ENCODE data around the gene FNTB.

DNA sequence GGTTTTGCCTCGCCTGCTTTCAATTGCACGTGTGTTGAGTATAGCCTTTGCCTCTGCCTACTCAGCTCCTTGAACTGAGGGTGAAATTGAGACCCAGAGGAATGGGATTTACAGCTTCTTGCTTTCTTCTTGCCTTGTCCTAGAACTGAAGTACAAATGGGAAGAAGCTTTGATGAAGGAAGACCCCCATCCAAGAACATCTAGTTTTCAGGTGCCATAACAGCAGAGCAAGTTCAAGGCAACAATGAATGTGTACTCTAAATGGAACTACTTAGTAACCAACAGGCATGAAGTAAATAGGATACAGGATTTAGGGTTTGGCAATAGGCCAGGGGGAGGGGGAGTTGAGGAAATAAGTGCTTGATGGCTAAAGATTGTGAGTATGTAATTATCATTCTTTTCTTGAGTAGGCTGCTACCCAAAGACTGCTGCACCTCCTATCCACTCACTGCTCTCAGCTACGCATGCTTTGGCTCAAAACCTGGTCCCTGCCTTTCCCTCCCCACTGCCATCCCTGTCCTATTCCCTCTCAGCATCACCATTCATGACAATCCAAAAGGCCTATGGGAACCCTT, 46.3 kb upstream of the FNTB start:
- TF ChIP-seq, protein P1, sequence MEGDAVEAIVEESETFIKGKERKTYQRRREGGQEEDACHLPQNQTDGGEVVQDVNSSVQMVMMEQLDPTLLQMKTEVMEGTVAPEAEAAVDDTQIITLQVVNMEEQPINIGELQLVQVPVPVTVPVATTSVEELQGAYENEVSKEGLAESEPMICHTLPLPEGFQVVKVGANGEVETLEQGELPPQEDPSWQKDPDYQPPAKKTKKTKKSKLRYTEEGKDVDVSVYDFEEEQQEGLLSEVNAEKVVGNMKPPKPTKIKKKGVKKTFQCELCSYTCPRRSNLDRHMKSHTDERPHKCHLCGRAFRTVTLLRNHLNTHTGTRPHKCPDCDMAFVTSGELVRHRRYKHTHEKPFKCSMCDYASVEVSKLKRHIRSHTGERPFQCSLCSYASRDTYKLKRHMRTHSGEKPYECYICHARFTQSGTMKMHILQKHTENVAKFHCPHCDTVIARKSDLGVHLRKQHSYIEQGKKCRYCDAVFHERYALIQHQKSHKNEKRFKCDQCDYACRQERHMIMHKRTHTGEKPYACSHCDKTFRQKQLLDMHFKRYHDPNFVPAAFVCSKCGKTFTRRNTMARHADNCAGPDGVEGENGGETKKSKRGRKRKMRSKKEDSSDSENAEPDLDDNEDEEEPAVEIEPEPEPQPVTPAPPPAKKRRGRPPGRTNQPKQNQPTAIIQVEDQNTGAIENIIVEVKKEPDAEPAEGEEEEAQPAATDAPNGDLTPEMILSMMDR (conservative IDR thresholded peaks at IDR 0.05 in 1 of 2, IDR thresholded peaks at IDR 0.05 in 1 of 2; ENCODE audit: extremely low read depth in 1 of 2, insufficient read depth in 1 of 2, low read depth in 1 of 2, low read length in 2 of 2): no peak
- no peak for TF ChIP-seq EZH2 (IDR thresholded peaks at IDR 0.05; ENCODE audit: borderline replicate concordance, low read length)

All from mammary epithelial cell (primary cell).